ENCODE measurements around the gene SPAG7. TPM values are rescaled to one million over a fixed set of nuclear protein-coding genes. Genes with fewer than 3 reads are reported as not detected.

Gene SPAG7
- total RNA-seq, 1 donor from 2014 or later: 21.1 TPM

- no peak for DNase-seq
These were observed 17.4 kb downstream of the SPAG7 start for GRCh38 chr17:4950075-4950745.

- DNase-seq: no peak
These were observed 18.1 kb downstream of the SPAG7 start for GRCh38 chr17:4949321-4950074.

- DNase-seq: peak; percentile 56
These were observed 18.7 kb downstream of the SPAG7 start for GRCh38 chr17:4948931-4949320.

GRCh38 chr17:4948166-4948930 lies 19.3 kb downstream of the SPAG7 start, which contains the start of gene PFN1:
PFN1 (minus strand) TSS chr17:4948530; CDS start chr17:4948394, 136 bp downstream.
- peak; percentile 83 for DNase-seq

GRCh38 chr17:4947411-4948165 lies 20.0 kb downstream of the SPAG7 start:
- DNase-seq: no peak

- no peak for DNase-seq
These were observed 20.6 kb downstream of the SPAG7 start for GRCh38 chr17:4947010-4947410.

GRCh38 chr17:4946312-4946976 lies 21.2 kb downstream of the SPAG7 start:
- DNase-seq: no peak

GRCh38 chr17:4945944-4946280 lies 21.7 kb downstream of the SPAG7 start:
- DNase-seq: no peak

- peak; percentile 53 for DNase-seq
These were observed 22.3 kb downstream of the SPAG7 start for GRCh38 chr17:4945176-4945943.

- no peak for DNase-seq
These were observed 23.0 kb downstream of the SPAG7 start for GRCh38 chr17:4944554-4945175.

- no peak for DNase-seq
These were observed 23.5 kb downstream of the SPAG7 start for GRCh38 chr17:4944163-4944553.

GRCh38 chr17:4942760-4943508 lies 24.7 kb downstream of the SPAG7 start:
- DNase-seq: no peak

- DNase-seq: no peak
These were observed 26.4 kb downstream of the SPAG7 start for GRCh38 chr17:4941319-4941610.

GRCh38 chr17:4940555-4941318 lies 26.9 kb downstream of the SPAG7 start:
- DNase-seq: no peak

GRCh38 chr17:4939796-4940554 lies 27.6 kb downstream of the SPAG7 start, which contains the start of the genes RNF167 and SLC25A11:
RNF167 (plus strand) TSS chr17:4940268; CDS start chr17:4940910, 642 bp downstream.
SLC25A11 (minus strand) TSS chr17:4940046; CDS start chr17:4939910, 136 bp downstream.
- DNase-seq: peak; percentile 97

- DNase-seq: no peak
These were observed 28.1 kb downstream of the SPAG7 start for GRCh38 chr17:4939546-4939795.

GRCh38 chr17:4938688-4939545 lies 28.7 kb downstream of the SPAG7 start:
- DNase-seq: no peak
